SU-DHL-6 (cell line): ENCODE measurements around the gene CFAP68.
"Not testable (repeated sequence)": the region's sequence is repeated elsewhere in the genome, so short reads cannot be mapped to it uniquely, and the experiment has no call there.

Experiments
- H2AFZ ChIP-seq: fragments of 200-600 bp; sonication (generic); 2 replicates; pipeline ENCODE4 v1.6.1; 2014; ENCODE audit warnings: low read depth, mild to moderate bottlenecking, moderate library complexity, mixed read lengths, antibody characterized with exemption, low read length; ENCODE audit not compliant: severe bottlenecking
- H3F3A ChIP-seq: fragments of 200-600 bp; shearing (Covaris generic); 2 replicates; pipeline ENCODE4 v1.6.0; 2016; ENCODE audit warnings: antibody characterized with exemption, mild to moderate bottlenecking; ENCODE audit not compliant: insufficient read depth
- H3K27ac ChIP-seq: fragments of 200-600 bp; sonication (generic); 2 replicates; pipeline ENCODE4 v1.5.1; 2016; ENCODE audit warnings: low read depth, mild to moderate bottlenecking, low read length, moderate library complexity, mixed read lengths
- H3K27me3 ChIP-seq: fragments of 200-600 bp; sonication (generic), shearing (Covaris generic); 2 replicates; pipeline ENCODE4 v1.6.0; 2014; ENCODE audit warnings: mild to moderate bottlenecking, low read length
- H3K36me3 ChIP-seq: fragments of 200-600 bp; sonication (generic); 2 replicates; pipeline ENCODE4 v1.6.1; 2014; ENCODE audit warnings: mild to moderate bottlenecking, low read length, mixed read lengths
- H3K4me2 ChIP-seq: fragments of 300-600, 200-600 bp; shearing (Covaris generic), sonication (generic); 2 replicates; pipeline ENCODE4 v1.6.0; 2014; ENCODE audit warnings: low read length, low read depth, mild to moderate bottlenecking; ENCODE audit not compliant: poor library complexity, severe bottlenecking
- H3K4me3 ChIP-seq: fragments of 200-600 bp; sonication (generic); 2 replicates; pipeline ENCODE4 v1.5.1; 2014; ENCODE audit warnings: antibody characterized with exemption, low read length, mild to moderate bottlenecking, mixed read lengths; ENCODE audit not compliant: insufficient read depth, poor library complexity, severe bottlenecking
- H3K79me2 ChIP-seq: fragments of 200-600 bp; sonication (generic); 2 replicates; pipeline ENCODE4 v1.6.1; 2014; ENCODE audit warnings: mild to moderate bottlenecking, low read length, moderate library complexity; ENCODE audit not compliant: insufficient read depth
- H3K9ac ChIP-seq: fragments of 200-600 bp; sonication (generic); 2 replicates; pipeline ENCODE4 v1.7.0; 2014; ENCODE audit warnings: mild to moderate bottlenecking, low read length
- H3K9me2 ChIP-seq: fragments of 200-600 bp; sonication (generic); replicated peaks from 2 replicates; pipeline ENCODE4 v1.6.1; 2014; ENCODE audit warnings: low read length; ENCODE audit not compliant: insufficient read depth
- H3K9me3 ChIP-seq: fragments of 200-600 bp; sonication (generic); 2 replicates; pipeline ENCODE4 v1.6.1; 2014; ENCODE audit warnings: low read length, mixed read lengths; ENCODE audit not compliant: insufficient read depth
- H4K20me1 ChIP-seq: fragments of 200-600 bp; sonication (generic); 2 replicates; pipeline ENCODE4 v1.6.1; 2014; ENCODE audit warnings: low read depth, mild to moderate bottlenecking, antibody characterized with exemption, low read length, moderate library complexity, mixed read lengths
- EZH2phosphoT487 ChIP-seq: fragments of 200-600 bp; sonication (generic), shearing (Covaris generic); conservative IDR thresholded peaks from 2 replicates; pipeline ENCODE4 v1.6.1; 2018; ENCODE audit warnings: mild to moderate bottlenecking, antibody characterized with exemption, low read length, moderate library complexity, mixed read lengths
- TF ChIP-seq, protein P1 (sequence below): fragments of 200-600 bp; sonication (generic); IDR thresholded peaks from one replicate; pipeline ENCODE4 v1.5.1; 2017; ENCODE audit warnings: antibody characterized with exemption, mild to moderate bottlenecking, low read length, moderate library complexity; ENCODE audit not compliant: insufficient read depth, poor library complexity, severe bottlenecking

Gene CFAP68

DNA sequence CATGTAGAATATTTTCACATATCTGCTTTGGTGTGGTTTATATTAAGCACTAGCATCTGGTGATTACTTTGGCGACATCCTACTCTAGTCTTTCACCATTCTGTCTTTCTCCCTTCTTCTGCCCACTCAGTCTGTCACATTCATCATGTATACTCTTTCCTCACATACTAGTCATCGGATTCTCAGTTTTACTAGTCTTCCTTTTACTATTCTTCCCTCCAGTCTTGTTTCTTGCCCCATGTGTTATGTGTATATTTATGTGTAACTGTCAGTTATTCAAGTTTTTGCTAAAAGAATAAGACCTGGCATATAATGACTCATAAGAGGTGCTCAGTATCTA, 53.2 kb downstream of the CFAP68 start:
- Histone ChIP-seq H2AFZ (no peak overlapping the region), H3K79me2 (no peaks in the 10 kb centered on the region), H4K20me1 (no peaks in the 10 kb centered on the region), H3K4me3 (no peak overlapping the region), H3K4me2 (no peak overlapping the region), H3F3A (no peaks in the 10 kb centered on the region), H3K9ac (no peak overlapping the region), H3K9me2 (no peaks in the 10 kb centered on the region), H3K36me3 (no peaks in the 10 kb centered on the region), H3K27me3 (no peaks in the 10 kb centered on the region), H3K9me3 (no peaks in the 10 kb centered on the region), H3K27ac (no peak overlapping the region)
- TF ChIP-seq, protein P1, sequence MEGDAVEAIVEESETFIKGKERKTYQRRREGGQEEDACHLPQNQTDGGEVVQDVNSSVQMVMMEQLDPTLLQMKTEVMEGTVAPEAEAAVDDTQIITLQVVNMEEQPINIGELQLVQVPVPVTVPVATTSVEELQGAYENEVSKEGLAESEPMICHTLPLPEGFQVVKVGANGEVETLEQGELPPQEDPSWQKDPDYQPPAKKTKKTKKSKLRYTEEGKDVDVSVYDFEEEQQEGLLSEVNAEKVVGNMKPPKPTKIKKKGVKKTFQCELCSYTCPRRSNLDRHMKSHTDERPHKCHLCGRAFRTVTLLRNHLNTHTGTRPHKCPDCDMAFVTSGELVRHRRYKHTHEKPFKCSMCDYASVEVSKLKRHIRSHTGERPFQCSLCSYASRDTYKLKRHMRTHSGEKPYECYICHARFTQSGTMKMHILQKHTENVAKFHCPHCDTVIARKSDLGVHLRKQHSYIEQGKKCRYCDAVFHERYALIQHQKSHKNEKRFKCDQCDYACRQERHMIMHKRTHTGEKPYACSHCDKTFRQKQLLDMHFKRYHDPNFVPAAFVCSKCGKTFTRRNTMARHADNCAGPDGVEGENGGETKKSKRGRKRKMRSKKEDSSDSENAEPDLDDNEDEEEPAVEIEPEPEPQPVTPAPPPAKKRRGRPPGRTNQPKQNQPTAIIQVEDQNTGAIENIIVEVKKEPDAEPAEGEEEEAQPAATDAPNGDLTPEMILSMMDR: no peak
- no peak for TF ChIP-seq EZH2phosphoT487

DNA sequence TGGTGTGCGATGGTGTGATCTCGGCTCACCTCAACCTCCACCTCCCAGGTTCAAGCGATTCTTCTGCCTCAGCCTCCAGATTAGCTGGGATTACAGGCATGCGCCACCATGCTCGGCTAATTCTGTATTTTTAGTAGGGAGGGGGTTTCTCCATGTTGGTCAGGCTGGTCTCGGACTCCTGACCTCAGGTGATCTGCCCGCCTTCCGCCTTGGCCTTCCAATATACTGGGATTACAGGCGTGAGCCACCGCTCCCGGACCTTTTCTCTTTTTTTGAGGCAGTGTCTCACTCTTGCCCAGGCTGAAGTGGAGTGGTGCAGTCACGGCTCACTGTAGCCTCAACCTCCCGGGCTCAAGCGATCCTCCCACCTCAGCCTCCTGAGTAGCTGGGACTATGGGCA, 53.8 kb downstream of the CFAP68 start:
- H3K9me3 ChIP-seq, H3K9me2 ChIP-seq, H2AFZ ChIP-seq, H3K4me3 ChIP-seq, H4K20me1 ChIP-seq, H3K27me3 ChIP-seq, H3K36me3 ChIP-seq, H3K9ac ChIP-seq, H3K79me2 ChIP-seq, H3K4me2 ChIP-seq, H3K27ac ChIP-seq, H3F3A ChIP-seq: not testable (repeated sequence)

DNA sequence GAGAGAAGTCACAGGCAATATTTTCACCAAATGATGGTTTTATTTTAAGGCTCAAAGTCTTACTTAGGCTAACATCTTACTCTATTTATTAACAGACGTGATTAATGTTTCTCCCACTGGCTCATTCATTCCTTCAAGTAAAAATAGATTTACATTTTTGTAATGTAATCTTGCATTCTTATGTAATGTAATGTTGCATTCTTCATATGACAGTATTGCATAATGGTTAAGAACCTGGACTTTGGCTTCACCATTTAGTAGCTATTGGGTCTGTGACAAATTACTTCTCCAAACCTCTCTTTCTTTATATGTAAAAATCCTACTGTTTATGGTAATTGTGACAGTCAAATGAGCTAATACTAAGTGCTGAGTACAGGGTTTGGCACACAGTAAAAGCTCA, 54.5 kb downstream of the CFAP68 start:
- Histone ChIP-seq H3K79me2 (no peaks in the 10 kb centered on the region), H3K36me3 (no peaks in the 10 kb centered on the region), H3K9me2 (no peaks in the 10 kb centered on the region), H3K9ac (no peak overlapping the region), H3K4me2 (no peak overlapping the region), H3K9me3 (no peaks in the 10 kb centered on the region), H3F3A (no peaks in the 10 kb centered on the region), H3K27me3 (no peaks in the 10 kb centered on the region), H4K20me1 (no peaks in the 10 kb centered on the region), H3K4me3 (no peak overlapping the region), H3K27ac (no peak overlapping the region), H2AFZ (no peak overlapping the region)
- TF ChIP-seq, protein P1: no peak
- TF ChIP-seq EZH2phosphoT487: no peak

DNA sequence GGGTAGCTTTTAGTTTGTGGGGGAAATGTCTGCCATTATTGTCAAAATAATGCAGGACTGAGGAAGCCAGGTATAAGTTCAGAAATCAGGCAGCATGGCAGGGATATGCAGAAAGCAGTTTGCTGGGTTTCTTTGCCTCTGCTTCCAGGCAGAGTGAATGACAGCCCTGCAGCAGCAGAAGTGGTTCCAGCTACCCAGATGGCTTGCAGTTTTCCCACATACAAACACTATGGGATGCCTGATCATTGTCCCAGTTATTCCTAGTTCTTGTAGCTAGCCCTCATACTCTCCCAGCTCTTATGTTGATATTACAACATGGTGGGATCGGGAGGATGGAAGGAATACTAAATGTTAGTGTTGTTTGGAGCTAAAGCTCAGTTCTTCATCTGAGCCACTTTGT, 55.0 kb downstream of the CFAP68 start:
- Histone ChIP-seq H2AFZ (no peak overlapping the region), H3K4me2 (no peak overlapping the region)

More for the DNA sequence above, 55.0 kb downstream of the CFAP68 start:
- Histone ChIP-seq H3K9me2 (no peaks in the 10 kb centered on the region), H3K4me3 (no peak overlapping the region), H3F3A (no peaks in the 10 kb centered on the region), H3K79me2 (no peaks in the 10 kb centered on the region), H3K9ac (no peak overlapping the region), H3K27me3 (no peaks in the 10 kb centered on the region), H4K20me1 (no peaks in the 10 kb centered on the region), H3K27ac (no peak overlapping the region), H3K9me3 (no peaks in the 10 kb centered on the region), H3K36me3 (no peaks in the 10 kb centered on the region)
- no peak for TF ChIP-seq EZH2phosphoT487
- TF ChIP-seq, protein P1: no peak
